Prostate gland (tissue), 2 donors: ENCODE results near the gene INSIG1.

Experiments
- POLR2A ChIP-seq: fragments of 450-650 bp; IDR thresholded peaks from one replicate; pipeline ENCODE4 v1.6.1; 2016; ENCODE audit warnings: antibody characterized with exemption, mild to moderate bottlenecking
- TF ChIP-seq, protein P1 (sequence below), 4 experiments: fragments of 200-600 bp in 2 of 4; fragments of 450-650 bp in 2 of 4; sonication (generic) in 2 of 4; IDR thresholded peaks; 1 replicate in 3 of 4; 2 replicates in 1 of 4; pipeline ENCODE4 v1.5.1; 2016 to 2019; ENCODE audit warnings: antibody characterized with exemption in 4 of 4, mild to moderate bottlenecking in 2 of 4, moderate library complexity in 2 of 4

DNA sequence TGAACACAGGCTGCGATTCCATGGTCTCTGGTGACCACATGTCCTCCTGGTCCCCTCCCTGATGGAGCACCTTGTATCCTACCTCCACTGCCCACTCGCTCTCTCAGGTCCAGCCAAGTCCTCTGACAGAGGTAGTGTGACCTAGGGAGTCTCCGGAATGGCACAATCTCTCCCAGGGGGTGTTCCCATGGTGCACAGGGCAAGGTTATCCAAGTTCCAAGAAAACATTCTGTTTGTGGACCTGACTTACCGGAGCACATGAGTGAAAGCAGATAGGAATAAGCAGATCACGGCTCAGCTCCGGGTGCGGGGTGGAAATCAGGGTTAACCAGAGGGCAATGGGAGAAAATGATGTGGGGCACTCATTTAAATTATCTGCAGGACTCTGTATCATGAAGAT, 45.8 kb upstream of the INSIG1 start:
- no peak for TF ChIP-seq POLR2A
- TF ChIP-seq, protein P1, sequence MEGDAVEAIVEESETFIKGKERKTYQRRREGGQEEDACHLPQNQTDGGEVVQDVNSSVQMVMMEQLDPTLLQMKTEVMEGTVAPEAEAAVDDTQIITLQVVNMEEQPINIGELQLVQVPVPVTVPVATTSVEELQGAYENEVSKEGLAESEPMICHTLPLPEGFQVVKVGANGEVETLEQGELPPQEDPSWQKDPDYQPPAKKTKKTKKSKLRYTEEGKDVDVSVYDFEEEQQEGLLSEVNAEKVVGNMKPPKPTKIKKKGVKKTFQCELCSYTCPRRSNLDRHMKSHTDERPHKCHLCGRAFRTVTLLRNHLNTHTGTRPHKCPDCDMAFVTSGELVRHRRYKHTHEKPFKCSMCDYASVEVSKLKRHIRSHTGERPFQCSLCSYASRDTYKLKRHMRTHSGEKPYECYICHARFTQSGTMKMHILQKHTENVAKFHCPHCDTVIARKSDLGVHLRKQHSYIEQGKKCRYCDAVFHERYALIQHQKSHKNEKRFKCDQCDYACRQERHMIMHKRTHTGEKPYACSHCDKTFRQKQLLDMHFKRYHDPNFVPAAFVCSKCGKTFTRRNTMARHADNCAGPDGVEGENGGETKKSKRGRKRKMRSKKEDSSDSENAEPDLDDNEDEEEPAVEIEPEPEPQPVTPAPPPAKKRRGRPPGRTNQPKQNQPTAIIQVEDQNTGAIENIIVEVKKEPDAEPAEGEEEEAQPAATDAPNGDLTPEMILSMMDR (IDR thresholded peaks at IDR 0.05), result no peak
